ENCODE results near the gene KLHL12.

DNA sequence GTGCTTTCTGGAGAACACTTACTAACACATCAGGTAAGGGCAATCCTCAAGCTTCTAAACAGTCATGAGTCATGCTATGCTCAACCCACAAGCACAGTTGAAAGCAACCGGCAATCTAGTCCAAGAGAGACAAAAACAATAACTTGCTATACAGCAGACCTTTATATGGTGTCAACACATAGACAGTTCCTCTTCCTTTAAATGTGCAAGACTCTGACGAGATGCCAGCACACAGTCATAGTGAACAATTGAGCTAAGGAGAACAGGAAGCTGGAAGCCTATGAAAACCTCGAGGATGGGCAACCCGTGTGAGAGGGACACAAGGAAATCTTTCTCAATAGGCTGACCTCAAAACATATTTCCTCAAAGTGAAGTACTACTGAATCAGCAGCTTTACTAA, 25.8 kb upstream of the KLHL12 start:
- TF ChIP-seq, protein P1, sequence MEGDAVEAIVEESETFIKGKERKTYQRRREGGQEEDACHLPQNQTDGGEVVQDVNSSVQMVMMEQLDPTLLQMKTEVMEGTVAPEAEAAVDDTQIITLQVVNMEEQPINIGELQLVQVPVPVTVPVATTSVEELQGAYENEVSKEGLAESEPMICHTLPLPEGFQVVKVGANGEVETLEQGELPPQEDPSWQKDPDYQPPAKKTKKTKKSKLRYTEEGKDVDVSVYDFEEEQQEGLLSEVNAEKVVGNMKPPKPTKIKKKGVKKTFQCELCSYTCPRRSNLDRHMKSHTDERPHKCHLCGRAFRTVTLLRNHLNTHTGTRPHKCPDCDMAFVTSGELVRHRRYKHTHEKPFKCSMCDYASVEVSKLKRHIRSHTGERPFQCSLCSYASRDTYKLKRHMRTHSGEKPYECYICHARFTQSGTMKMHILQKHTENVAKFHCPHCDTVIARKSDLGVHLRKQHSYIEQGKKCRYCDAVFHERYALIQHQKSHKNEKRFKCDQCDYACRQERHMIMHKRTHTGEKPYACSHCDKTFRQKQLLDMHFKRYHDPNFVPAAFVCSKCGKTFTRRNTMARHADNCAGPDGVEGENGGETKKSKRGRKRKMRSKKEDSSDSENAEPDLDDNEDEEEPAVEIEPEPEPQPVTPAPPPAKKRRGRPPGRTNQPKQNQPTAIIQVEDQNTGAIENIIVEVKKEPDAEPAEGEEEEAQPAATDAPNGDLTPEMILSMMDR (conservative IDR thresholded peaks at IDR 0.05; ENCODE audit: low read length): no peak
- TF ChIP-seq EZH2phosphoT487 (IDR thresholded peaks at IDR 0.05; ENCODE audit: borderline replicate concordance, low read depth, low read length): no peak
